ENCODE measurements around the gene SRCAP.

- TF ChIP-seq, protein P1, sequence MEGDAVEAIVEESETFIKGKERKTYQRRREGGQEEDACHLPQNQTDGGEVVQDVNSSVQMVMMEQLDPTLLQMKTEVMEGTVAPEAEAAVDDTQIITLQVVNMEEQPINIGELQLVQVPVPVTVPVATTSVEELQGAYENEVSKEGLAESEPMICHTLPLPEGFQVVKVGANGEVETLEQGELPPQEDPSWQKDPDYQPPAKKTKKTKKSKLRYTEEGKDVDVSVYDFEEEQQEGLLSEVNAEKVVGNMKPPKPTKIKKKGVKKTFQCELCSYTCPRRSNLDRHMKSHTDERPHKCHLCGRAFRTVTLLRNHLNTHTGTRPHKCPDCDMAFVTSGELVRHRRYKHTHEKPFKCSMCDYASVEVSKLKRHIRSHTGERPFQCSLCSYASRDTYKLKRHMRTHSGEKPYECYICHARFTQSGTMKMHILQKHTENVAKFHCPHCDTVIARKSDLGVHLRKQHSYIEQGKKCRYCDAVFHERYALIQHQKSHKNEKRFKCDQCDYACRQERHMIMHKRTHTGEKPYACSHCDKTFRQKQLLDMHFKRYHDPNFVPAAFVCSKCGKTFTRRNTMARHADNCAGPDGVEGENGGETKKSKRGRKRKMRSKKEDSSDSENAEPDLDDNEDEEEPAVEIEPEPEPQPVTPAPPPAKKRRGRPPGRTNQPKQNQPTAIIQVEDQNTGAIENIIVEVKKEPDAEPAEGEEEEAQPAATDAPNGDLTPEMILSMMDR (IDR thresholded peaks at IDR 0.05): no peak
- TF ChIP-seq POLR2A (IDR thresholded peaks at IDR 0.05): no peak
Observed at GRCh38 chr16:30665155-30665829, 33.7 kb upstream of the SRCAP start.
